PC-3 (cell line): ENCODE results near the gene PTGER2. TPM values are rescaled to one million over a fixed set of nuclear protein-coding genes. Genes with fewer than 3 reads are reported as not detected.

Experiments used
- ATAC-seq: fragments of 200-7000 bp; cut with Tn5 transposase; 2 replicates; pipeline ENCODE4 v1.9.1; 2020; ENCODE audit warnings: mild to moderate bottlenecking, moderate library complexity
- BruUV-seq: library from RNA; stranded (reverse); fragments of 400-500 nt; replicated peaks from 2 replicates; lab custom pipeline; 2021; lab: Mats Ljungman, UMichigan
- CTCF ChIA-PET: fragments of 300-600 bp; sonication (Branson Sonifier 250); formaldehyde crosslinking; loops from one replicate; lab custom pipeline; 2022; ENCODE audit warnings: antibody characterized with exemption; lab: Charles Lee
- POLR2A ChIA-PET: fragments of 300-600 bp; sonication (Branson Sonifier 250); formaldehyde crosslinking; loops from one replicate; lab custom pipeline; 2022; ENCODE audit warnings: antibody characterized with exemption; ENCODE audit not compliant: unreplicated experiment; lab: Charles Lee
- DNase-seq: peaks from one replicate; pipeline ENCODE4 v3.0.0-alpha.2; 2015
- H2AFZ ChIP-seq: fragments of 300-600 bp; sonication (generic); 2 replicates; pipeline ENCODE4 v1.6.0; 2016; ENCODE audit warnings: antibody characterized with exemption, low read length
- H3F3A ChIP-seq: fragments of 300-600 bp; sonication (generic); one replicate; pipeline ENCODE4 v1.6.0; 2017; ENCODE audit warnings: antibody characterized with exemption, low read length, control low read depth, mild to moderate bottlenecking; ENCODE audit not compliant: unreplicated experiment
- H3K27ac ChIP-seq: fragments of 300-600 bp; sonication (generic); 2 replicates; pipeline ENCODE4 v1.5.1; 2016; ENCODE audit warnings: mild to moderate bottlenecking, low read length
- H3K27me3 ChIP-seq: fragments of 300-600 bp; sonication (generic); 2 replicates; pipeline ENCODE4 v1.6.1; 2016; ENCODE audit warnings: low read length, mixed read lengths
- H3K36me3 ChIP-seq: fragments of 300-600 bp; sonication (generic); 2 replicates; pipeline ENCODE4 v1.6.1; 2016; ENCODE audit warnings: low read depth, mixed run types, low read length, mixed read lengths
- H3K4me1 ChIP-seq: fragments of 300-600 bp; sonication (generic); 2 replicates; pipeline ENCODE4 v1.5.1; 2016; ENCODE audit warnings: low read length; ENCODE audit not compliant: insufficient read depth
- H3K4me2 ChIP-seq: fragments of 300-600 bp; sonication (generic); 2 replicates; pipeline ENCODE4 v1.6.0; 2016; ENCODE audit warnings: low read length
- H3K4me3 ChIP-seq: fragments of 300-600 bp; sonication (generic); 2 replicates; pipeline ENCODE4 v1.5.1; 2016; ENCODE audit warnings: mild to moderate bottlenecking, low read length, mixed read lengths
- H3K79me2 ChIP-seq: fragments of 300-600 bp; sonication (generic); 2 replicates; pipeline ENCODE4 v1.6.1; 2017; ENCODE audit warnings: low read length, mixed read lengths
- H3K9ac ChIP-seq: fragments of 300-600 bp; sonication (generic); 2 replicates; pipeline ENCODE4 v1.6.0; 2016; ENCODE audit warnings: mild to moderate bottlenecking, low read length
- H3K9me2 ChIP-seq: fragments of 300-600 bp; sonication (generic); replicated peaks from 2 replicates; pipeline ENCODE4 v1.6.1; 2016; ENCODE audit warnings: mixed run types, low read length, mixed read lengths
- H3K9me3 ChIP-seq: fragments of 300-600 bp; sonication (generic); 2 replicates; pipeline ENCODE4 v1.6.1; 2016; ENCODE audit warnings: low read length, mixed read lengths
- H4K20me1 ChIP-seq: fragments of 300-600 bp; sonication (generic); 2 replicates; pipeline ENCODE4 v1.6.1; 2016; ENCODE audit warnings: low read length, mixed read lengths
- EZH2 ChIP-seq: fragments of 300-600 bp; sonication (generic); IDR thresholded peaks from one replicate; pipeline ENCODE4 v1.6.1; 2017; ENCODE audit warnings: antibody characterized with exemption, mild to moderate bottlenecking, low read length; ENCODE audit not compliant: unreplicated experiment
- EZH2phosphoT487 ChIP-seq: fragments of 300-600 bp; sonication (generic); IDR thresholded peaks from 2 replicates; pipeline ENCODE4 v1.6.1; 2018; ENCODE audit warnings: mild to moderate bottlenecking, antibody characterized with exemption, low read length, borderline replicate concordance
- intact Hi-C: fragments of 100-400 bp; cut with micrococcal nuclease; formaldehyde crosslinking; loops from 2 replicates; pipeline ENCODE4 v1.9.0; 2023
- total RNA-seq: library from RNA; depleted of rRNA; stranded (reverse); fragments of >200 nt; gene quantifications from 2 replicates; pipeline ENCODE4 v1.2.3, GENCODE V29; 2014
- TF ChIP-seq, protein P1 (sequence below): fragments of 300-600 bp; sonication (generic); conservative IDR thresholded peaks from 2 replicates; pipeline ENCODE4 v1.5.1; 2017; ENCODE audit warnings: antibody characterized with exemption, low read depth, mild to moderate bottlenecking, low read length

The PTGER2 gene
- total RNA-seq, 1 experiment from 2014 or later, result 4.7 TPM

DNA sequence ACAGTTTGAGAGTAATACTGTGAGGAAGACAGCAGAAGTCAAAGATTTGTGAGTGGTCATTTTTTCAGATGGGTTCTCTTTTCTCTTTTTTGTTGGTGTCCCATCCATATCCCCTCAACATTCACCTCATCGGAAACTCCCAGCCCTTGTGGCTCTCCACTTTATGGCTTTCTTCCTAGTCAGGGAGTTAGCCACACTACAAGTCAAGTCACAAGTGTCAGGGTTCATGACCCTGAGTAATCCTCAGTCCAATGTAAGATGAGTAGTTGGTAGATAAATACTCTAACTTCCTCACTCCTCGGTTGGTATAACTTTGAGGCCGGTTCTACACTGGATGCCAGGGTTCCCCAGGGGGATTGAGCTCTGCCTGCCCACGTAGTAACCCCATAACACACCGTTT is 41.4 kb downstream of the PTGER2 start:
- CTCF ChIA-PET, result no interaction called here
- POLR2A ChIA-PET, result no interaction called here
- Histone ChIP-seq H3K4me3 (peak overlapping the region; percentile 55), H3K4me1 (peaks cover 52% of the 10 kb centered on the region), H2AFZ (peak overlapping the region; percentile 62; the same call in 1 of the 2 replicates), H3K79me2 (no peaks in the 10 kb centered on the region), H3K9me3 (no peaks in the 10 kb centered on the region), H3K27me3 (no peaks in the 10 kb centered on the region), H3F3A (peaks cover 6% of the 10 kb centered on the region), H3K9me2 (no peaks in the 10 kb centered on the region), H3K36me3 (no peaks in the 10 kb centered on the region), H3K9ac (peak overlapping the region; percentile 67), H3K27ac (peak overlapping the region; percentile 95), H3K4me2 (peak overlapping the region; percentile 84), H4K20me1 (no peaks in the 10 kb centered on the region)
- no peak for TF ChIP-seq EZH2phosphoT487
- no TSS peak for BruUV-seq
- ATAC-seq (peak; percentile 8), DNase-seq (peak; percentile 26)
- intact Hi-C loops, result loop anchor here (1.0 kb wide), 4 partner anchors 28 to 103 kb away; partner anchors contain the start of gene PTGER2

DNA sequence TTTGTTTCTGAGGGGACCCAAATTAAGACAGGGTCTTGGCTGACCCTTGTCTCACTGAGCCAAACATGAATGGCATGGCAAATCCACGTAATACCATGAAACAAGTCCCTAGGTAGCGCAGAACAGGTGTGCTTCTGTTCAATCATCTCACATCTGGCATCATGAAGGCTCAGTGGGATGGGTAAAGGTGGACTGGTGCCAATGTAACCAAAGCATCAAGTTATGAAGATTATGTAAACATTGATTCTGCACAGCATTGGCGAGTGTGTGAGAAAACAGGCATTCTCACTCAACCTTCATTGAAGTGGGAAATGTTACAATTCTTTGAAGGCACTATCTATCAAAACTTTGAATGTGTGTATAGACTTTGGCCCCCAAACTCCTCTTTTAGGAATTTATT is 41.9 kb downstream of the PTGER2 start:
- ATAC-seq, result peak; percentile 42
- peak overlapping the region; percentile 95 for H3K27ac ChIP-seq
- H3K9me2 ChIP-seq, result no peaks in the 10 kb centered on the region
- H4K20me1 ChIP-seq, result no peaks in the 10 kb centered on the region
- DNase-seq, result peak; percentile 90
- ChIA-PET POLR2A (no interaction called here), CTCF (no interaction called here)
- no peaks in the 10 kb centered on the region for H3K36me3 ChIP-seq
- peaks cover 6% of the 10 kb centered on the region for H3F3A ChIP-seq
- H3K4me2 ChIP-seq, result peak overlapping the region; percentile 84
- H3K79me2 ChIP-seq, result no peaks in the 10 kb centered on the region
- no peaks in the 10 kb centered on the region for H3K9me3 ChIP-seq
- no peaks in the 10 kb centered on the region for H3K27me3 ChIP-seq
- H3K4me3 ChIP-seq, result peak overlapping the region; percentile 55; the same call in 1 of the 2 replicates
- no TSS peak for BruUV-seq
- no peak overlapping the region for H2AFZ ChIP-seq
- peak overlapping the region; percentile 67 for H3K9ac ChIP-seq
- peaks cover 47% of the 10 kb centered on the region for H3K4me1 ChIP-seq
- TF ChIP-seq EZH2 (no peak), EZH2phosphoT487 (no peak)
- TF ChIP-seq, protein P1, sequence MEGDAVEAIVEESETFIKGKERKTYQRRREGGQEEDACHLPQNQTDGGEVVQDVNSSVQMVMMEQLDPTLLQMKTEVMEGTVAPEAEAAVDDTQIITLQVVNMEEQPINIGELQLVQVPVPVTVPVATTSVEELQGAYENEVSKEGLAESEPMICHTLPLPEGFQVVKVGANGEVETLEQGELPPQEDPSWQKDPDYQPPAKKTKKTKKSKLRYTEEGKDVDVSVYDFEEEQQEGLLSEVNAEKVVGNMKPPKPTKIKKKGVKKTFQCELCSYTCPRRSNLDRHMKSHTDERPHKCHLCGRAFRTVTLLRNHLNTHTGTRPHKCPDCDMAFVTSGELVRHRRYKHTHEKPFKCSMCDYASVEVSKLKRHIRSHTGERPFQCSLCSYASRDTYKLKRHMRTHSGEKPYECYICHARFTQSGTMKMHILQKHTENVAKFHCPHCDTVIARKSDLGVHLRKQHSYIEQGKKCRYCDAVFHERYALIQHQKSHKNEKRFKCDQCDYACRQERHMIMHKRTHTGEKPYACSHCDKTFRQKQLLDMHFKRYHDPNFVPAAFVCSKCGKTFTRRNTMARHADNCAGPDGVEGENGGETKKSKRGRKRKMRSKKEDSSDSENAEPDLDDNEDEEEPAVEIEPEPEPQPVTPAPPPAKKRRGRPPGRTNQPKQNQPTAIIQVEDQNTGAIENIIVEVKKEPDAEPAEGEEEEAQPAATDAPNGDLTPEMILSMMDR, result no peak
- intact Hi-C loops, result no loop called here

DNA sequence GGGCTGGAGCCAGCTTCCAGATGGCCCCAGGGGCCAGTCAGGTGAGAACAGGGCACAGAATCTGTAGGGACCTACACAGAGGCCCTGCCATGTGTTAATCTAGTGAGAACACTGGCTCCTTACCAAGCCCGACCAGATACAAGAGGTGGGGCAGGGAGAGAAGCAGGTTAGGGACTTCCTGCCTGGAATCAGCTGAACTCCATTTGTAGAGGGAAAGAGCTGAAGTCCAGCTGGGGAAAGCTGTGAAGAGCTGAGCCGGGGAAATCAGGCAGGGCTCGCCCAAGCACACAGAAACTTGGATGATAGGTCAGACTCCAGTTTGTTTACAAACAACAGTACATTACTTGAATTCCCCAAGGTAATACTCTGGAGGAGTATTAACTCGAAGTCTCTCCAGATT is 46.7 kb downstream of the PTGER2 start:
- ChIA-PET CTCF (no interaction called here), POLR2A (no interaction called here)
- Histone ChIP-seq H3K36me3 (no peaks in the 10 kb centered on the region), H2AFZ (0 out of 2 replicates have a peak overlapping the region, but pooled peaks have one; percentile 8), H3K9me3 (no peaks in the 10 kb centered on the region), H3K4me3 (no peak overlapping the region), H3K27me3 (no peaks in the 10 kb centered on the region), H3K4me1 (peaks cover 11% of the 10 kb centered on the region), H3K9me2 (no peaks in the 10 kb centered on the region), H3K9ac (no peak overlapping the region), H3K27ac (no peak overlapping the region), H4K20me1 (no peaks in the 10 kb centered on the region), H3K4me2 (no peak overlapping the region), H3K79me2 (no peaks in the 10 kb centered on the region), H3F3A (no peaks in the 10 kb centered on the region)
- TF ChIP-seq, protein P1, result no peak
- TF ChIP-seq EZH2 (no peak), EZH2phosphoT487 (no peak)
- ATAC-seq (no peak), DNase-seq (no peak)
- intact Hi-C loops, result no loop called here
- no TSS peak for BruUV-seq
